Measurements from ENCODE around the gene TRNP1.
A peak's percentile ranks its signal among the peaks of the same experiment; 100 is the strongest.

The TRNP1 gene

DNA sequence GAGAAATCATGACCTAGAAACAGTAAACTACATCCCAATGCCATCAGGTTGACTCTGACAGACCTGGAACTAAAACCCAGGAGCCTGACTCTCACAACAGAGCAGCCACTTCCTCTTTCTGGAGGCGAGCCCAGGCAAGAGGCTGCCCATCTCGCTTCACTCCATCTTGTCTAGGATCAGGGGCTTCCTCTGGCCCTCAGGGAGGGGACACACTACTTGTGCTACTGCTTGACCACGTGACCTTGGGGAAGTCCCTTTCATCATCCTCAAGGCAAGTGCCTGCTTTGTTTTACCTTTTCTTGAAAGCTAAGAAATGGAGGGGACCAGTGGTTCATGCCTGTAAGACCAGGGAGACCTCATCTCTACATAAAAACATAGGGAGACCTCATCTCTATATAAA lies 21.8 kb downstream of the TRNP1 start:
- no peak overlapping the region for H3K4me3 Mint-ChIP-seq
- H3K27ac Mint-ChIP-seq = no peak overlapping the region
- no peak for DNase-seq
- TF ChIP-seq, protein P1, sequence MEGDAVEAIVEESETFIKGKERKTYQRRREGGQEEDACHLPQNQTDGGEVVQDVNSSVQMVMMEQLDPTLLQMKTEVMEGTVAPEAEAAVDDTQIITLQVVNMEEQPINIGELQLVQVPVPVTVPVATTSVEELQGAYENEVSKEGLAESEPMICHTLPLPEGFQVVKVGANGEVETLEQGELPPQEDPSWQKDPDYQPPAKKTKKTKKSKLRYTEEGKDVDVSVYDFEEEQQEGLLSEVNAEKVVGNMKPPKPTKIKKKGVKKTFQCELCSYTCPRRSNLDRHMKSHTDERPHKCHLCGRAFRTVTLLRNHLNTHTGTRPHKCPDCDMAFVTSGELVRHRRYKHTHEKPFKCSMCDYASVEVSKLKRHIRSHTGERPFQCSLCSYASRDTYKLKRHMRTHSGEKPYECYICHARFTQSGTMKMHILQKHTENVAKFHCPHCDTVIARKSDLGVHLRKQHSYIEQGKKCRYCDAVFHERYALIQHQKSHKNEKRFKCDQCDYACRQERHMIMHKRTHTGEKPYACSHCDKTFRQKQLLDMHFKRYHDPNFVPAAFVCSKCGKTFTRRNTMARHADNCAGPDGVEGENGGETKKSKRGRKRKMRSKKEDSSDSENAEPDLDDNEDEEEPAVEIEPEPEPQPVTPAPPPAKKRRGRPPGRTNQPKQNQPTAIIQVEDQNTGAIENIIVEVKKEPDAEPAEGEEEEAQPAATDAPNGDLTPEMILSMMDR (IDR thresholded peaks at IDR 0.05) = no peak
- H3K9me3 Mint-ChIP-seq = no peaks in the 10 kb centered on the region
- H3K4me1 Mint-ChIP-seq = peaks cover 24% of the 10 kb centered on the region
- peaks cover 26% of the 10 kb centered on the region for H3K27me3 Mint-ChIP-seq (ENCODE audit: low read depth, poor library complexity)
- H3K36me3 Mint-ChIP-seq (ENCODE audit: low read depth) = no peaks in the 10 kb centered on the region

DNA sequence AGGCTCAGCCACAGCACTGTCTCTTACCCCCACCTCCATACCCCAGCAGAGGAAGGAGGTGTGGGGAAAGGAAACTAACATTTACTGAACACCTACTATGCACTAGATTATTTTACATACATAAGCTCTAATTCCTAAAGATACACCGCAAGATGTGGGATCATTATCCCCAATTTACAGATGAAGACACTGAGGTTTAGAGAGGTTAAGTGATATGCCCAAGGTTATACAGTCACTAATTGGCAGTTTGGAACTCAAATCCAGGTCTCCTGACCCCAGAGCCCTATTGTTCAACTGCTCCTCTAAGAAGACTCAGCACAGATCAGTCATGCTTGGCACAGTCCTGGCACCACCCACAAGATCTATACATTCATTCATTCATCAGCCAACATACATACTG lies 22.9 kb downstream of the TRNP1 start:
- DNase-seq = no peak
- no peak overlapping the region for H3K4me3 Mint-ChIP-seq
- no peak overlapping the region for H3K27ac Mint-ChIP-seq
- peaks cover 19% of the 10 kb centered on the region for H3K4me1 Mint-ChIP-seq
- peaks cover 25% of the 10 kb centered on the region for H3K27me3 Mint-ChIP-seq (ENCODE audit: low read depth, poor library complexity)
- no peaks in the 10 kb centered on the region for H3K9me3 Mint-ChIP-seq
- no peaks in the 10 kb centered on the region for H3K36me3 Mint-ChIP-seq (ENCODE audit: low read depth)
- TF ChIP-seq, protein P1 (IDR thresholded peaks at IDR 0.05) = no peak

DNA sequence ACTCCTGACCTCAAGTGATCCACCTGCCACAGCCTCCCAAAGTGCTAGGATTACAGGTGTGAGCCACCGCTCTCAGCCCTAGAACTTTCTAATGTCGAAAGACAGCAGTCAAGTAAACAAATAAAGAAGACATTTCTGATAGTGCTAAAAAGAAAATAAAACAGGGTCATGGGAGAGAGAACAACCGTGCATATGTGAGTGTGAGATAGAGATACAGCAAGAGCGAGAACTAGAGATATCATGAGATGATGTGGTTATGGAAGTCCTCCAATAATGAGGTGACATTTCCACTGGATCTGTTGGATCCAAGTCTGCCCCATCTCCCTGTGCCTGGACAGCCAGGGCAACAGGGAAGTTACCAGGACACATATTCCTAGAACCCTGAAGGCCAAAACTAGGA lies 23.7 kb downstream of the TRNP1 start:
- no peaks in the 10 kb centered on the region for H3K9me3 Mint-ChIP-seq
- H3K4me3 Mint-ChIP-seq = no peak overlapping the region
- H3K36me3 Mint-ChIP-seq (ENCODE audit: low read depth) = no peaks in the 10 kb centered on the region
- TF ChIP-seq, protein P1 (IDR thresholded peaks at IDR 0.05) = no peak
- no peak for DNase-seq
- H3K27ac Mint-ChIP-seq = no peak overlapping the region
- peaks cover 19% of the 10 kb centered on the region for H3K4me1 Mint-ChIP-seq
- H3K27me3 Mint-ChIP-seq (ENCODE audit: low read depth, poor library complexity) = peaks cover 16% of the 10 kb centered on the region

DNA sequence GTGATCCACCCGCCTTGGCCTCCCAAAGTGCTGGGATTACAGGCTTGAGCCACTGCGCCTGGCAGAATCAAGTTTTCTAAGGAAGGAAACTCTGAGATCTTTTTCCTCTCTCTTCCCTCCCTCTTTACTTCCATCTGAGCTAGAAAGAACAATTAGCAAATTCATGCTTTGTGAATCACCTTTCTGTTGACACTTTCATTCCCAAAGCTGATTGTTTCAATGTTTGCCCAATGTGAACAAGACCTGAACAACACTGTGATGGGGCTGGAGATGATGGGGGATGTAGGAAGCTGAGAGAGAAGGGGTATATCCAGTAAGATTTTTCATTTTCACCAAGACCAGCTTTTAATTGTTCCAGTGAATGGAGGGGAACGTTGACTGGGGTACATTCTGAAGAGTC lies 24.8 kb downstream of the TRNP1 start:
- TF ChIP-seq, protein P1 (IDR thresholded peaks at IDR 0.05) = no peak
- Mint-ChIP-seq H3K27me3 (ENCODE audit: low read depth, poor library complexity) (peaks cover 10% of the 10 kb centered on the region), H3K36me3 (ENCODE audit: low read depth) (no peaks in the 10 kb centered on the region), H3K9me3 (no peaks in the 10 kb centered on the region), H3K4me3 (no peak overlapping the region), H3K4me1 (peaks cover 25% of the 10 kb centered on the region), H3K27ac (no peak overlapping the region)
- no peak for DNase-seq

DNA sequence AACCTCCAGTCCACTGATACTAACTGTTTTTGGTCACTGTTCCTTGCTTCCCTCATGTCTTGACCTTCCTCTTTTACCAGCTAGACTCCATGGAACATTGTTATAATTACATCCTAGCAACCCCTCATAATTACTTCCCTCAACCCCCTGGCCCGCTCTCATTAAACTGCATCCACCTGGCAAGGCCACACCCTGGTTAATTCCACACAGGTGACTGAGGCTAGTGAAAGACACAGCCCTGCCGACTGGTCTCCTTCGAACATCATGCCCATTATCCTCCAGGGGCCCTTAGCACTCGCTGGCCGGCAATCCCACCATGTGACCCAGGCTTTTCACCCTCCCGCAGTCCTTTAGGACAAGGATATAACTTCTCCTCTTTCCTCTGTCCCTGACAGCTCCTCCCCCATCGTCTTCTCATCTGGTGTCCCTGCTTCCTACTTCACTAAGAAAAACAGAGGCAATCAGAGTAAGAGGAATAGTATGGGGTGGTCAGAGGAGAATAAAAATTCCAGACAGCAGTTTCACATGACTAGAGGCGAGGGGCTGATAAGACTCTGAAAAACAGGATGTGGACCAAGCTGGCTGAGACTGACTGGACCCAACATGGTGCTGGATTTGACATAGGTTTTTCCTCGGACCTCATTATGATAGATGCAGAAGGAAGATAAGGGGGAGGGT lies 28.0 kb downstream of the TRNP1 start:
- peak overlapping the region; percentile 26 for H3K4me3 Mint-ChIP-seq
- no peak overlapping the region for H3K27ac Mint-ChIP-seq
- DNase-seq = no peak
- peaks cover 10% of the 10 kb centered on the region for H3K27me3 Mint-ChIP-seq (ENCODE audit: low read depth, poor library complexity)
- H3K9me3 Mint-ChIP-seq = no peaks in the 10 kb centered on the region
- H3K36me3 Mint-ChIP-seq (ENCODE audit: low read depth) = no peaks in the 10 kb centered on the region
- TF ChIP-seq, protein P1 (IDR thresholded peaks at IDR 0.05) = no peak
- H3K4me1 Mint-ChIP-seq = peaks cover 27% of the 10 kb centered on the region

DNA sequence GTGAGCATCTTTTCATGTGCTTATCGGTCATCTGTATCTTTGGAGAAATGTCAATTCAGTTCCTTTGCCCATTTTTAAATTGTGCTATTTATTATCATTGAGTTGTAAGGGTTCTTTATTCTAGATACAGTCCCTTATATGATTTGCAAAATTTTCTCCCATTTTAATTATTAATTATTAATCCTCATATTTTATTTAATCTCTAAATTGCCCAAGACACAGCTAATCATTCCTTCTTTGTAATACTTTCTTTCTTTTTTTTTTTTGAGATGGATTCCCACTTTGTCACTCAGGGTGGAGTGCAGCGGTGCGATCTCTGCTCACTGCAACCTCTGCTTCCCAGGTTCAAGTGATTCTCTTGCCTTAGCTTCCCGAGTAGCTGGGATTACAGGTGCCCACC lies 32.2 kb downstream of the TRNP1 start:
- H3K4me1 Mint-ChIP-seq = peaks cover 45% of the 10 kb centered on the region
- no peak overlapping the region for H3K4me3 Mint-ChIP-seq
- H3K36me3 Mint-ChIP-seq (ENCODE audit: low read depth) = no peaks in the 10 kb centered on the region
- H3K27ac Mint-ChIP-seq = no peak overlapping the region
- DNase-seq = no peak
- peaks cover 3% of the 10 kb centered on the region for H3K27me3 Mint-ChIP-seq (ENCODE audit: low read depth, poor library complexity)
- TF ChIP-seq, protein P1 (IDR thresholded peaks at IDR 0.05) = no peak
- no peaks in the 10 kb centered on the region for H3K9me3 Mint-ChIP-seq

Measured in nephron progenitor cell (in vitro differentiated cells).